Activated CD8-positive, alpha-beta memory T cell treated with anti-CD3 and anti-CD28 coated beads, Interleukin-2, amount 50 U/mL, for 24 hours (primary cell): Measurements from ENCODE around the gene CACNA2D4.

Source experiments
- DNase-seq: peaks from one replicate; pipeline ENCODE4 v3.0.0-alpha.2; 2020; ENCODE audit errors: extremely low read depth

The CACNA2D4 gene

GRCh38 chr12:1778911-1779310 lies 139.5 kb downstream of the CACNA2D4 start:
- no peak for DNase-seq

GRCh38 chr12:1777798-1778197 lies 140.7 kb downstream of the CACNA2D4 start:
- DNase-seq = no peak

GRCh38 chr12:1776170-1776921 lies 142.1 kb downstream of the CACNA2D4 start:
- DNase-seq = no peak

- no peak for DNase-seq
These were observed 144.4 kb downstream of the CACNA2D4 start for GRCh38 chr12:1773937-1774655.

GRCh38 chr12:1769809-1770494 lies 148.5 kb downstream of the CACNA2D4 start:
- no peak for DNase-seq

GRCh38 chr12:1768615-1769014 lies 149.8 kb downstream of the CACNA2D4 start:
- no peak for DNase-seq

- no peak for DNase-seq
These were observed 150.9 kb downstream of the CACNA2D4 start for GRCh38 chr12:1767407-1768090.

GRCh38 chr12:1766110-1766509 lies 152.3 kb downstream of the CACNA2D4 start:
- DNase-seq = no peak

- no peak for DNase-seq
These were observed 155.3 kb downstream of the CACNA2D4 start for GRCh38 chr12:1763153-1763552.

GRCh38 chr12:1761857-1762256 lies 156.6 kb downstream of the CACNA2D4 start:
- DNase-seq = no peak

- DNase-seq = no peak
These were observed 157.7 kb downstream of the CACNA2D4 start for GRCh38 chr12:1760566-1761382.

GRCh38 chr12:1758887-1759286 lies 159.6 kb downstream of the CACNA2D4 start:
- no peak for DNase-seq

GRCh38 chr12:1758376-1758775 lies 160.1 kb downstream of the CACNA2D4 start:
- no peak for DNase-seq

GRCh38 chr12:1750300-1750699 lies 168.2 kb downstream of the CACNA2D4 start:
- DNase-seq = no peak

- no peak for DNase-seq
These were observed 169.4 kb downstream of the CACNA2D4 start for GRCh38 chr12:1749019-1749418.

GRCh38 chr12:1747609-1748008 lies 170.8 kb downstream of the CACNA2D4 start:
- no peak for DNase-seq

GRCh38 chr12:1744932-1745331 lies 173.5 kb downstream of the CACNA2D4 start:
- no peak for DNase-seq
